ENCODE results near the gene EYS. TPM values are rescaled to one million over a fixed set of nuclear protein-coding genes. Genes with fewer than 3 reads are reported as not detected.

The EYS gene
- total RNA-seq, 2 donors from 2014 or later, result 0.18 to 3.5 TPM

GRCh38 chr6:65450451-65450850, 256.6 kb downstream of the EYS start:
- DNase-seq (ENCODE audit: low spot score), result no peak
- intact Hi-C loops (cut with DNase I), result no loop called here
- no peaks in the 10 kb centered on the region for H3K4me1 ChIP-seq (replicated peaks)
- H3K27me3 ChIP-seq (replicated peaks; ENCODE audit: insufficient read depth), result no peaks in the 10 kb centered on the region
- 100% methylated on average over 1 of the region's 1 CpG for WGBS
- no peak for TF ChIP-seq POLR2AphosphoS5 (IDR thresholded peaks at IDR 0.05)
- TF ChIP-seq CTCF (IDR thresholded peaks at IDR 0.05), result no peak
- TF ChIP-seq POLR2A (IDR thresholded peaks at IDR 0.05), result no peak
- H3K36me3 ChIP-seq, result no peaks in the 10 kb centered on the region
- H3K4me3 ChIP-seq, result no peak overlapping the region
- no peaks in the 10 kb centered on the region for H3K9me3 ChIP-seq
- H3K27ac ChIP-seq, result no peak overlapping the region

- WGBS, result 59% methylated on average over 1 of the region's 1 CpG
- DNase-seq (ENCODE audit: low spot score), result no peak
- Histone ChIP-seq H3K27me3 (replicated peaks; ENCODE audit: insufficient read depth) (no peaks in the 10 kb centered on the region), H3K4me3 (no peak overlapping the region), H3K9me3 (no peaks in the 10 kb centered on the region), H3K27ac (no peak overlapping the region), H3K36me3 (no peaks in the 10 kb centered on the region), H3K4me1 (replicated peaks) (no peaks in the 10 kb centered on the region)
- intact Hi-C loops (cut with DNase I), result no loop called here
- no peak for TF ChIP-seq CTCF (IDR thresholded peaks at IDR 0.05)
- no peak for TF ChIP-seq POLR2A (IDR thresholded peaks at IDR 0.05)
Measured at GRCh38 chr6:65449926-65450325, 257.1 kb downstream of the EYS start.

GRCh38 chr6:65448866-65449265, 258.2 kb downstream of the EYS start:
- intact Hi-C loops (cut with DNase I), result no loop called here
- Histone ChIP-seq H3K36me3 (no peaks in the 10 kb centered on the region), H3K4me1 (replicated peaks) (no peaks in the 10 kb centered on the region), H3K27me3 (replicated peaks; ENCODE audit: insufficient read depth) (no peaks in the 10 kb centered on the region), H3K4me3 (no peak overlapping the region), H3K27ac (no peak overlapping the region), H3K9me3 (no peaks in the 10 kb centered on the region)
- no peak for DNase-seq (ENCODE audit: low spot score)
- WGBS, result 39% methylated on average over 1 of the region's 1 CpG
- TF ChIP-seq CTCF (IDR thresholded peaks at IDR 0.05) (no peak), POLR2A (IDR thresholded peaks at IDR 0.05) (no peak), POLR2AphosphoS5 (IDR thresholded peaks at IDR 0.05) (no peak)

- intact Hi-C loops (cut with DNase I), result no loop called here
- Histone ChIP-seq H3K4me1 (replicated peaks) (no peaks in the 10 kb centered on the region), H3K4me3 (no peak overlapping the region), H3K9me3 (no peaks in the 10 kb centered on the region), H3K36me3 (no peaks in the 10 kb centered on the region), H3K27me3 (replicated peaks; ENCODE audit: insufficient read depth) (no peaks in the 10 kb centered on the region), H3K27ac (no peak overlapping the region)
- TF ChIP-seq POLR2AphosphoS5 (IDR thresholded peaks at IDR 0.05) (no peak), CTCF (IDR thresholded peaks at IDR 0.05) (no peak), POLR2A (IDR thresholded peaks at IDR 0.05) (no peak)
- DNase-seq (ENCODE audit: low spot score), result no peak
- WGBS, result 67% methylated on average over 1 of the region's 1 CpG
Measured at GRCh38 chr6:65436281-65436680, 270.7 kb downstream of the EYS start.

GRCh38 chr6:65416621-65417020, 290.4 kb downstream of the EYS start:
- TF ChIP-seq POLR2A (IDR thresholded peaks at IDR 0.05) (no peak), CTCF (IDR thresholded peaks at IDR 0.05) (no peak), POLR2AphosphoS5 (IDR thresholded peaks at IDR 0.05) (no peak)
- Histone ChIP-seq H3K4me1 (replicated peaks) (no peaks in the 10 kb centered on the region), H3K27me3 (replicated peaks; ENCODE audit: insufficient read depth) (no peaks in the 10 kb centered on the region), H3K9me3 (no peaks in the 10 kb centered on the region), H3K27ac (no peak overlapping the region), H3K4me3 (no peak overlapping the region), H3K36me3 (no peaks in the 10 kb centered on the region)
- intact Hi-C loops (cut with DNase I), result no loop called here
- 58% methylated on average over 3 of the region's 3 CpGs for WGBS
- DNase-seq (ENCODE audit: low spot score), result no peak
